HG03108 (cell line): ENCODE data around the gene FAM32A.

ENCODE experiments used
- ATAC-seq: cut with Tn5 transposase; IDR thresholded peaks from one replicate; pipeline ENCODE4 v1.9.1; 2021; ENCODE audit warnings: moderate library complexity; ENCODE audit not compliant: unreplicated experiment

The FAM32A gene

DNA sequence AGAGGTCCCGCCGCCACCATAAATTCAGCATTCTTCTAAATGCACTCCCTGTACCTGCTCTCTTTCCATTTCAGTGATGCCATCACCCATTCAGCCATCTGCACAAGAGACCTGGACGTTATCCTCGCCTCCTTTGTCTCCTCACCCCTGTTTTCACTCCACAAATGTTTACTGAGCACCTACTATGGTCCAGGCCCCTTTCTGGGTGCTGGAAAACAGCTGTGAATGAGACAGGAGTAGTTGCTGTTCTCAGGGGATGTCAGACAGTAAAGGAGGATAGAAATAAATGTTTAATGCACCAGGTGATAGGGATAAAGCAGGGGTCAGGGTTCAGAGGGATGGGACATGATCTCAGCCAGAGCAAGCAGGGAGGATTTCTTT is 15.8 kb downstream of the FAM32A start:
- ATAC-seq = no peak

DNA sequence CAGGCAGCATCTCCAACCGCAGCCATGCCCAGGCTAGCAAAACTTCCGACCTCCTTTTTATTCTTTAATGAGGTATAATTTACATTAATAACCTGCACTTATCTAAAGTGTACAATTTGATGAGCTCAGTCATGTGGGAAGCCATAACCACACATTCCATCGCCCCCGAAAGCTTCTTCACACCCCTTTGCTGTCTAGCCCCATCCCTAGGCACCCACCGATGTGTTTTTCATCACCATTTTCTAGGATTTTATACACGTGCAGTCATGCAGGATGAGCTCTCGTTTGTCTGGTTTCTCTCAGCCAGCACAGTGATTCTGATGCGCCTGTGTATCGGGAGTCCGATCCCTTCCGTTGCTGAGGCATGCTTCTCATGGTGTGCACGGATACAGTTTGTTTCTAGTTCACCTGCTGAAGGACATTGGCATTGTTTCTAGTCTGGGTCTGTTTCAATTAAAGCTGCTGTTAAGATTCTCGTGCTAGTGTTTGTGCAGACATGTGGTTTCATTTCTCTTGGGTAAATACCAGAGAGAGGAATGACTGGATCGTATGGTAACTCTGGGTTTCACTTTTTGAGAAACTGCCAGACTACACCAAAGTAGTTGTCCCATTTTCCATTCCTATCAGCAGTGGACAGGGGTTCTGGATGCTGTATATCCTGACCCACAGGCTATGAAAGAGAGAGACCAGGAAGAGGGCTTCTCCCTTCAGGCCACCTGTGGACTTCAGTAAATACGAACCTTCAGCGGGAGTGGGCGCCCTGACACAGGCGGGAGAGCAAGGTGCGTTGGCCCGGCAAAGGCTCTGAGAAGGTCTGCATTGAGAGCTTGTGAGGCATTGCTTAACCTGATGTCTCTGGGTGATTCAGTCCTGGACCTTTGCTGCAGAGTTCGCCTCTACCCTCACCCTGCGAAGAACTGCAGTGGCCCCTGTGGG is 17.4 kb downstream of the FAM32A start:
- ATAC-seq = no peak

GRCh38 chr19:16203256-16204004 is 18.2 kb downstream of the FAM32A start:
- ATAC-seq = no peak

GRCh38 chr19:16204005-16204294 is 18.7 kb downstream of the FAM32A start:
- ATAC-seq = no peak

DNA sequence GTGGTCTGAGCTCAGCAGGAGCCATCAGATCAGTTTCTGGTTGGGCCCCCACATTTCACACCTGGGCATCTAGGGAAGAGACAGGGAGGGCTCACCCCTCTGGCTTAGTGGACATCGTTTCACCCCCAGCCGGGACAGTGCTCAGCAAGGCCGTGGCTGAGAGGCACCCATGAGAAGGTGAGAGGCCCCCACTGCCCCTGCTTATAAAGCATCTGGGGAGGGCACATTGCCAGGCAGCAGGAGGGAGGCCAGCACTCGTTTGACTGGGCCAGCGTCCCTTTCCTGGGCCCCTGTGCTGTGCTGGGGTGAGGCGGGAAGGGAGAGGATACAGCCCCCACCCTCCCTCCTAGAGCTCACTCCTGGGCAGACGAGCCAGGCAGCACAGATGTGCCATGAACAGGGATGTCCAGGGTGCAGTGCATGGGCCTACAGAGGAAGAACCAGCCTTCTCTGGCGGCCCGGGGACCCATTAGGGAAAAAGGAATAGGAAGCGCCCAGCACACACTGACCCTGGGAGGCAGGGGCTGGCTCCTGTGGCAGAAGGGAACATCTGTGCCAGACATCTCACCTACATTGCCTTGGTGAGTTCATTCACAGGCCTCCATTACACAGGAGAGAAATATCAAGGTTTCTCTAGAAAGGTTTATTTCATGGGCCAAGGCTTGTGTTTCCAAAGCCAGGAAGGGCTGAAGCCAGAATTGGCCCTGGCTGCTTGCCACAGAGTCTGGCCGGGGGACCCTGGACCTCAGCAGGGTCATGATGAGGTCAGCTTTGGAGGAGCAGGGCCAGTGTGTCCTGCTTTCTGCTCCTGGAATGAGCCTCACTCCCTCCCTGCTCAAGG is 20.2 kb downstream of the FAM32A start:
- no peak for ATAC-seq

DNA sequence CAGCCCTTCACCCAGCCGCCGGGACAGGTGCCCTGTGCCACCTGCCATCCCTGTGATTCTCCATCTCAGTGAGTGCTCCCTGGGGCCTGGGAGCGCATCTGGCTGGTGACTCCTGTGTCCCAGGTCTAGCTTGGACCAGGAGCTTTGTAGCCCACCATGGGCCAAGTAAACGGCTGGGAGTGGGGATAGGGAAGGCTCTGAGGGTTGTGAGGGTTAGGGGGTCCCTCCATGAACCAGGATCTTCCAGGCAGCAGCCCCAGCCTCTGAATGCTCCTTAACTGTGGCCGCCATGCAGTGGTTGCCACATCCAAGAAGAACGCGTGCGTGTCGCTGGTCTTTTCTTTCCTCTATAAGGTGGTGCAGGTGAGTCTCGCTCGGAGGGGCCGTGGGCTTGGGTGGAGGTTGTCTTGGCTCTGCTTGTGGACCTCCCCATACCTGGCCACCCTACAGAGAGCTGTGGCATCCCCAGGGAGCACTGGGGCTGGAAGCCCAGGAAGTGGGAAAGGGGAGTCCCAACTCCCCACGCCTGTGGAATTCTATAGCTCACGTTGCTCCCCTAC is 20.9 kb downstream of the FAM32A start:
- ATAC-seq = no peak

DNA sequence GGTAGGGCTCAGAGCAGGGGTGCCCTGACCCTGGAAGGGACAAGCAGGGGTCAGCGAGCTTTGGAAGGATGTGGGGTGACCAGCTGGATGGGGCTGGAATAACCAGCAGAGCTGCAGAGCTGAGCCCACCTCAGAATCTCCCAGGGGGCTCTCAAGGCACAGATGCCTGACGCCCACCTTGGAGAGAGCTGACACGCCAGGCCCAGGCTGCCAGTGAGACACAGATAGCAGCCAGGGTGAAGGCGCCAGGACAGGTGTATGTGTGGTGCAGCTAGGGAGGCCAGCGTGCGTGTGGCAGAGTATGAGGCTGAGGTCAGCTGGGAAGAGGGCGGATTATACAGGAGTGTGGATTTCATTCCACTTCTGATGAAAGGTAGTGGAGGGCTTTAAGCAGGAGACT is 21.4 kb downstream of the FAM32A start:
- ATAC-seq = no peak

DNA sequence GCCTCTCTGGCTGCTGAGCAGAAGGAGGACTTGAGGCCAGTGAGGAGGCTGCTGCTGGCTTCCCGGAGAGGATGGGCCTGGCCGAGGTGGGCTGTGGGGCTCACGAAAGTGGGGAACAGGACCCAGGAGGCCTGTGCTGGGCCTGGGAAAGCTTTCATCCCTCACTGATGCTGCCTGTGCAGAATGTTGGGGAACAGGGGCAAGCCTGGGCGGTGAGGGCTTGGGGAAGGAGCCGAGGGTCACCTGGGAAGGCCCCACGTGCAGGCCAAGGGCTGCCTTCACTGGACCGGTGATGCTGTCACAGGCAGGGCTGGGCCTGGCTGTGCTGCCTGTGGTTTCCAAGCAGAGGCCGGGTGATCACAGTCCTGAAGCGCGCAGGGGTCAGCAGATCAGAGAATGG is 21.9 kb downstream of the FAM32A start:
- no peak for ATAC-seq

GRCh38 chr19:16207490-16208025 is 22.3 kb downstream of the FAM32A start:
- no peak for ATAC-seq

GRCh38 chr19:16208064-16208759 is 23.0 kb downstream of the FAM32A start:
- ATAC-seq = no peak

- no peak for ATAC-seq
These were observed 23.8 kb downstream of the FAM32A start for GRCh38 chr19:16208847-16209665.

GRCh38 chr19:16210168-16210567 is 25.0 kb downstream of the FAM32A start:
- no peak for ATAC-seq

- no peak for ATAC-seq
These were observed 27.9 kb downstream of the FAM32A start for GRCh38 chr19:16213076-16213475.

GRCh38 chr19:16216744-16217670 is 31.8 kb downstream of the FAM32A start:
- no peak for ATAC-seq

DNA sequence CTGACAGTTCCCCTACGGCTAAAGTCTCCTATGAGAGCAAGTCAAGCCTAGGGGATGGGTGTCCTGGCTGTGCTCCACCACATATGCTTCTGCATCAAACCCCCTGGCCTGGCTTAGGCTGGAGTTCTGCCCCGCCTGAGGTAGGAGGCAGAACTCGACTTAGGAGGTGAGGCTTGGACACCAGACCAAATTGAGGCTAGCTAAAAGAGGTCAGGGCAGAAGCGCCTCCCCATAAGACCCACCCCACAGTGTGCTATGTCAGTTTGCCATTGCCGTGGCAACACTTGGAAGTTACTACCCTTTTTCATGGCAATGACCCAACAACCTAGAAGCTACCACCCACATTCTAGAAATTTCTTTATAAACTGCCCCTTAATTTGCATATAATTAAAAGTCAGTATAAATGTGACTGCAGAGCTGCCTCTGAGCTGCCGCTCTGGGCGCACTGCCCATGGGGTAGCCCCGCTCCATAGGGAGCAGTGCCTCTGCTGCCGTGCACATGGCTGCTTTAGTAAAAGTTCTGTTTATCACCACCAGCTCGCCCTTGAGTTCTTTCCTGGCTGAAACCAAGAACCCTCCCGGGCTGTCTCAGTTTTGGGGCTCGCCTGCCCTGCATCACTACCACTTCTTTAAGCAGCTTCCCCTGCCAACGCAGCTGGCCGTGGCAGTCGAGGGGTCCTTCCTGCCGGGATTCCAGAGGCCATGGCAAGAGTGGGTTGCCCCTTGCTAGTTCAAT is 32.7 kb downstream of the FAM32A start:
- no peak for ATAC-seq

DNA sequence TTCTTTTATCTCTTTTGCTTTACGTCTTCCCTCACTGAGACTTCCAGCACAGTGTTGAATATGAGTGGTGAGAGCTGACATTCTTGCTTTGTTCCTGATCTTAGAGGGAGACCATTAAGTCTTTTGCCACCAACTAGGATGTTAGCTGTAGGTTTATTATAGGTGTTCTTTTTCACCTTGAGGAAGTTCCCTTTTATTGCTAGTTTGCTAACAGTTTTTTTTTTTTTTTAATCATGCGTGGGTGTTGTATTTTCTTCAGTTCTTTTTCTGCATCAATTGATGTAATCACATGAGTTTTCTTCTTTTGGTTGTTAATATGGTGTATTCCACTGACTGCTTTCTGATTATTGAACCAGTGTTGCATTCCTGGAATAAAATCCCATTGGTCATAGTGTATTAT is 33.6 kb downstream of the FAM32A start:
- ATAC-seq = no peak

DNA sequence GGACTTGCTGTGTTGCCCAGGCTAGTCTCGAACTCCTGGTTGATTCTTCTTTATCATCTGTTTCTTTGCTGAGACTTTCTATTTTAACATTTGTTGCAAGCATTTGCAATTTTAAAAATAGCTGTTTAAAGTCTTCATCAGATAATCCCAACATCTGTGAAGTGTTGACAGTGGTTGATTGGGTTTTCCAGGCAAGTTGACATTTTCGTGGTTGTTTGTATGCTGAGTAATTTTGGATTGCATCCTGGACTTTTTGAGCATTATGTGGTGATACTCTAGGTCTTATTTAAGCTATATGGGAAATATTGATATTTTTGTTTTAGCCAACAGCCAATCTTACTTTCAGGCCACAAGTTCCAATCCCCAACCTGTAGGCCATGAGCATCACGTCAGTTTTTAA is 37.6 kb downstream of the FAM32A start:
- ATAC-seq = no peak

DNA sequence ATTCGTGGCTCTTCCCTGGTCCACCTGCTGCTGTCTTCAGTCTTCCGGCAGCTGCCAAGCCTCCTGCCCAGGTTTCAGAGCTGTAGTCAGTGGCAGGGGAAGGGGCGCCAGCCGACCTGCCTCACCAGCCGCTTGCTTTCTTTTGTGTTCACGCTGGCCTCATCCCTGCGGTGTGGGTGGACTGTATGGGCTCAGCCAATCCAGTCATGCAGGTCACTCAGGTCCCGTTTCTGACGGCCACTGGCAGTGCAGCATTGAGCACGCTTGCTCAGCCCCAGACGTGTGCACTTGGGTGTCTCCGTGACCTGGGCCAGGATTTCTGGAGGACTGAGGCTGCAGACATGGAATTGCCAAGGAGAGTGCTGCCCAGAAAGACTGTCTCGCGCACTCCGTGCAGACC is 38.5 kb downstream of the FAM32A start:
- ATAC-seq = no peak
